Activated naive CD4-positive, alpha-beta T cell treated with anti-CD3 and anti-CD28 coated beads, Interleukin-2, amount 10 ng/mL, durations not matched to agents 7 days and 5 days (primary cell): ENCODE results near the gene C15orf40.
"Not testable (repeated sequence)": the region's sequence is repeated elsewhere in the genome, so short reads cannot be mapped to it uniquely, and the experiment has no call there.

Experiments
- CTCF ChIA-PET: fragments of 350-600 bp; sonication (Branson Sonifier 250); formaldehyde crosslinking; loops from one replicate; lab custom pipeline; 2021; ENCODE audit warnings: antibody characterized with exemption; lab: Charles Lee
- DNase-seq: peaks from one replicate; pipeline ENCODE4 v3.0.0-alpha.2; 2020
- H3K27ac Mint-ChIP-seq: one replicate; pipeline ENCODE4 v1.8.0; 2021; ENCODE audit warnings: mild to moderate bottlenecking, moderate library complexity, mixed read lengths
- H3K27me3 Mint-ChIP-seq: one replicate; pipeline ENCODE4 v1.8.0; 2021; ENCODE audit warnings: mild to moderate bottlenecking, mixed read lengths
- H3K36me3 Mint-ChIP-seq: one replicate; pipeline ENCODE4 v1.8.0; 2021; ENCODE audit warnings: mixed read lengths
- H3K4me1 Mint-ChIP-seq: one replicate; pipeline ENCODE4 v1.8.0; 2021; ENCODE audit warnings: mixed read lengths
- H3K4me3 Mint-ChIP-seq: one replicate; pipeline ENCODE4 v1.8.0; 2021; ENCODE audit warnings: mild to moderate bottlenecking, moderate library complexity, mixed read lengths
- H3K9me3 Mint-ChIP-seq: one replicate; pipeline ENCODE4 v1.8.0; 2021; ENCODE audit warnings: mixed read lengths

Gene C15orf40

GRCh38 chr15:82958638-82959037, 52.8 kb downstream of the C15orf40 start:
- Mint-ChIP-seq H3K9me3 (no peaks in the 10 kb centered on the region), H3K36me3 (no peaks in the 10 kb centered on the region), H3K4me3 (no peak overlapping the region), H3K27me3 (peaks cover 39% of the 10 kb centered on the region), H3K4me1 (no peaks in the 10 kb centered on the region), H3K27ac (no peak overlapping the region)
- CTCF ChIA-PET: no interaction called here
- no peak for DNase-seq

- DNase-seq: peak; percentile 37
- H3K27me3 Mint-ChIP-seq: peaks cover 15% of the 10 kb centered on the region
- H3K4me3 Mint-ChIP-seq: peak within 1 kb of the TSS; percentile 59
- H3K27ac Mint-ChIP-seq: no peak within 1 kb of the TSS
- peaks cover 3% of the 10 kb centered on the region for H3K4me1 Mint-ChIP-seq
- CTCF ChIA-PET: no interaction called here
- no peaks in the 10 kb centered on the region for H3K36me3 Mint-ChIP-seq
- no peaks in the 10 kb centered on the region for H3K9me3 Mint-ChIP-seq
Measured at GRCh38 chr15:82952158-82953081, 59.0 kb downstream of the C15orf40 start, which contains the start of gene HOMER2. HOMER2 (minus strand) TSS chr15:82952720; CDS start chr15:82952535, 185 bp downstream.

- Mint-ChIP-seq H3K27ac (no peak overlapping the region), H3K4me3 (no peak overlapping the region), H3K36me3 (no peaks in the 10 kb centered on the region), H3K4me1 (peaks cover 3% of the 10 kb centered on the region), H3K9me3 (no peaks in the 10 kb centered on the region), H3K27me3 (peaks cover 20% of the 10 kb centered on the region)
- CTCF ChIA-PET: no interaction called here
- no peak for DNase-seq
Measured at GRCh38 chr15:82951472-82952157, 59.8 kb downstream of the C15orf40 start.

GRCh38 chr15:82950746-82951370, 60.6 kb downstream of the C15orf40 start:
- Mint-ChIP-seq H3K9me3 (no peaks in the 10 kb centered on the region), H3K27ac (no peak overlapping the region), H3K4me3 (no peak overlapping the region), H3K36me3 (no peaks in the 10 kb centered on the region), H3K27me3 (peaks cover 28% of the 10 kb centered on the region), H3K4me1 (peaks cover 3% of the 10 kb centered on the region)
- DNase-seq: peak; percentile 36
- CTCF ChIA-PET: no interaction called here

GRCh38 chr15:82950295-82950694, 61.1 kb downstream of the C15orf40 start:
- Mint-ChIP-seq H3K4me1 (peaks cover 3% of the 10 kb centered on the region), H3K27ac (no peak overlapping the region), H3K9me3 (no peaks in the 10 kb centered on the region), H3K4me3 (no peak overlapping the region), H3K27me3 (peaks cover 31% of the 10 kb centered on the region), H3K36me3 (no peaks in the 10 kb centered on the region)
- no peak for DNase-seq
- CTCF ChIA-PET: no interaction called here

GRCh38 chr15:82946155-82946701, 65.2 kb downstream of the C15orf40 start:
- no peaks in the 10 kb centered on the region for H3K4me1 Mint-ChIP-seq
- no peaks in the 10 kb centered on the region for H3K36me3 Mint-ChIP-seq
- no peaks in the 10 kb centered on the region for H3K9me3 Mint-ChIP-seq
- H3K27ac Mint-ChIP-seq: no peak overlapping the region
- H3K4me3 Mint-ChIP-seq: no peak overlapping the region
- peaks cover 19% of the 10 kb centered on the region for H3K27me3 Mint-ChIP-seq
- CTCF ChIA-PET: no interaction called here
- no peak for DNase-seq

- no peaks in the 10 kb centered on the region for H3K4me1 Mint-ChIP-seq
- CTCF ChIA-PET: no interaction called here
- no peak overlapping the region for H3K4me3 Mint-ChIP-seq
- H3K27ac Mint-ChIP-seq: no peak overlapping the region
- H3K27me3 Mint-ChIP-seq: peaks cover 19% of the 10 kb centered on the region
- H3K36me3 Mint-ChIP-seq: no peaks in the 10 kb centered on the region
- no peaks in the 10 kb centered on the region for H3K9me3 Mint-ChIP-seq
- no peak for DNase-seq
Measured at GRCh38 chr15:82945326-82945725, 66.1 kb downstream of the C15orf40 start.

GRCh38 chr15:82944821-82945220, 66.6 kb downstream of the C15orf40 start:
- CTCF ChIA-PET: no interaction called here
- no peaks in the 10 kb centered on the region for H3K36me3 Mint-ChIP-seq

GRCh38 chr15:82944056-82944455, 67.4 kb downstream of the C15orf40 start:
- Mint-ChIP-seq H3K36me3 (no peaks in the 10 kb centered on the region), H3K27ac (no peak overlapping the region), H3K9me3 (no peaks in the 10 kb centered on the region), H3K4me3 (no peak overlapping the region), H3K4me1 (no peaks in the 10 kb centered on the region), H3K27me3 (peaks cover 22% of the 10 kb centered on the region)
- CTCF ChIA-PET: no interaction called here
- DNase-seq: no peak

More at GRCh38 chr15:82944821-82945220, 66.6 kb downstream of the C15orf40 start:
- Mint-ChIP-seq H3K9me3 (no peaks in the 10 kb centered on the region), H3K4me3 (no peak overlapping the region), H3K27ac (no peak overlapping the region), H3K4me1 (no peaks in the 10 kb centered on the region), H3K27me3 (peaks cover 19% of the 10 kb centered on the region)
- no peak for DNase-seq

- no peaks in the 10 kb centered on the region for H3K36me3 Mint-ChIP-seq
- H3K4me3 Mint-ChIP-seq: no peak overlapping the region
- no peaks in the 10 kb centered on the region for H3K4me1 Mint-ChIP-seq
- peaks cover 30% of the 10 kb centered on the region for H3K27me3 Mint-ChIP-seq
- CTCF ChIA-PET: interaction anchor here (1.0 to 1.1 kb wide), 2 partner anchors 56 to 413 kb away, joined by 3 read pairs; no protein-coding TSS in a partner anchor
- DNase-seq: no peak
- H3K27ac Mint-ChIP-seq: no peak overlapping the region
- H3K9me3 Mint-ChIP-seq: no peaks in the 10 kb centered on the region
Measured at GRCh38 chr15:82943176-82943575, 68.3 kb downstream of the C15orf40 start.

- peaks cover 35% of the 10 kb centered on the region for H3K27me3 Mint-ChIP-seq
- CTCF ChIA-PET: interaction anchor here (1.0 to 1.1 kb wide), 2 partner anchors 57 to 412 kb away, joined by 3 read pairs; no protein-coding TSS in a partner anchor
Measured at GRCh38 chr15:82942691-82943090, 68.7 kb downstream of the C15orf40 start.

GRCh38 chr15:82939678-82940077, 71.8 kb downstream of the C15orf40 start:
- H3K4me3 Mint-ChIP-seq, DNase-seq, H3K36me3 Mint-ChIP-seq, CTCF ChIA-PET, H3K27ac Mint-ChIP-seq, H3K4me1 Mint-ChIP-seq, H3K9me3 Mint-ChIP-seq: not testable (repeated sequence)
- H3K27me3 Mint-ChIP-seq: peaks cover 23% of the 10 kb centered on the region

More at GRCh38 chr15:82942691-82943090, 68.7 kb downstream of the C15orf40 start:
- Mint-ChIP-seq H3K9me3 (no peaks in the 10 kb centered on the region), H3K36me3 (no peaks in the 10 kb centered on the region), H3K27ac (no peak overlapping the region), H3K4me3 (no peak overlapping the region), H3K4me1 (no peaks in the 10 kb centered on the region)
- no peak for DNase-seq
